H9 (cell line): ENCODE measurements around the gene GJA8. TPM values are rescaled to one million over a fixed set of nuclear protein-coding genes. Genes with fewer than 3 reads are reported as not detected.

Experiments
- DNase-seq: peaks from one replicate; pipeline ENCODE4 v3.0.0-alpha.2; 2017
- H2AFZ ChIP-seq: one replicate; pipeline ENCODE4 v1.6.1; 2013; ENCODE audit warnings: mild to moderate bottlenecking, low read length, control low read depth, moderate library complexity
- H2AK5ac ChIP-seq: 2 replicates; pipeline ENCODE4 v1.6.1; 2013; ENCODE audit warnings: low read length, control low read depth, mixed read lengths; ENCODE audit not compliant: insufficient read length
- H2BK120ac ChIP-seq: one replicate; pipeline ENCODE4 v1.6.1; 2013; ENCODE audit warnings: low read depth, mild to moderate bottlenecking, low read length, control low read depth, inconsistent platforms; ENCODE audit not compliant: poor library complexity, severe bottlenecking
- H2BK12ac ChIP-seq: 2 replicates; pipeline ENCODE4 v1.6.1; 2013; ENCODE audit warnings: low read length, control low read depth, mixed read lengths, low read depth; ENCODE audit not compliant: insufficient read length
- H2BK15ac ChIP-seq: 2 replicates; pipeline ENCODE4 v1.6.1; 2013; ENCODE audit warnings: low read depth, low read length, control low read depth
- H2BK20ac ChIP-seq: one replicate; pipeline ENCODE4 v1.6.1; 2013; ENCODE audit warnings: low read depth, mild to moderate bottlenecking, low read length, control low read depth, inconsistent platforms; ENCODE audit not compliant: poor library complexity, severe bottlenecking
- H2BK5ac ChIP-seq: 2 replicates; pipeline ENCODE4 v1.6.1; 2013; ENCODE audit warnings: low read length, control low read depth, mixed read lengths; ENCODE audit not compliant: insufficient read length
- H3K14ac ChIP-seq: 2 replicates; pipeline ENCODE4 v1.6.1; 2013; ENCODE audit warnings: low read length, control low read depth; ENCODE audit not compliant: insufficient read depth
- H3K18ac ChIP-seq: 2 replicates; pipeline ENCODE4 v1.6.1; 2013; ENCODE audit warnings: low read depth, mild to moderate bottlenecking, mixed read lengths, low read length, control low read depth; ENCODE audit not compliant: insufficient read length
- H3K23ac ChIP-seq: 2 replicates; pipeline ENCODE4 v1.6.1; 2013; ENCODE audit warnings: low read length, control low read depth, mixed read lengths, low read depth; ENCODE audit not compliant: insufficient read length
- H3K23me2 ChIP-seq: 2 replicates; pipeline ENCODE4 v1.6.1; 2013; ENCODE audit warnings: low read depth, mild to moderate bottlenecking, mixed read lengths, low read length, control low read depth; ENCODE audit not compliant: insufficient read length, poor library complexity, severe bottlenecking
- H3K27ac ChIP-seq: 2 replicates; pipeline ENCODE4 v1.5.1; 2013; ENCODE audit warnings: low read length, control low read depth, mixed read lengths, low read depth; ENCODE audit not compliant: insufficient read length
- H3K27me3 ChIP-seq: 2 replicates; pipeline ENCODE4 v1.6.1; 2013; ENCODE audit warnings: low read length, control low read depth, inconsistent platforms; ENCODE audit not compliant: insufficient read depth
- H3K4ac ChIP-seq: 2 replicates; pipeline ENCODE4 v1.6.1; 2013; ENCODE audit warnings: low read depth, mild to moderate bottlenecking, control low read depth, inconsistent platforms, low read length, moderate library complexity
- H3K4me1 ChIP-seq: 2 replicates; pipeline ENCODE4 v1.6.1; 2013; ENCODE audit warnings: low read length, control low read depth, inconsistent platforms; ENCODE audit not compliant: insufficient read depth
- H3K4me2 ChIP-seq: 2 replicates; pipeline ENCODE4 v1.6.1; 2013; ENCODE audit warnings: low read length, control low read depth, mixed read lengths; ENCODE audit not compliant: insufficient read length, insufficient read depth
- H3K56ac ChIP-seq: 2 replicates; pipeline ENCODE4 v1.6.1; 2013; ENCODE audit warnings: low read depth, mild to moderate bottlenecking, mixed read lengths, low read length, control low read depth; ENCODE audit not compliant: insufficient read length
- H3K79me1 ChIP-seq: 2 replicates; pipeline ENCODE4 v1.6.1; 2013; ENCODE audit warnings: low read depth, mild to moderate bottlenecking, moderate library complexity, low read length, control low read depth, inconsistent platforms; ENCODE audit not compliant: insufficient read depth, poor library complexity, severe bottlenecking
- H3K79me2 ChIP-seq: 2 replicates; pipeline ENCODE4 v1.6.1; 2013; ENCODE audit warnings: low read length, control low read depth, inconsistent platforms; ENCODE audit not compliant: insufficient read depth
- H3K9ac ChIP-seq: 2 replicates; pipeline ENCODE4 v1.6.1; 2013; ENCODE audit warnings: low read length, control low read depth, mixed read lengths; ENCODE audit not compliant: insufficient read length; ENCODE audit errors: extremely low read depth
- H3K9me3 ChIP-seq: one replicate; pipeline ENCODE4 v1.6.1; 2013; ENCODE audit warnings: low read depth, low read length, inconsistent platforms; ENCODE audit not compliant: control insufficient read depth
- H3T11ph ChIP-seq: one replicate; pipeline ENCODE4 v1.6.1; 2013; ENCODE audit warnings: mild to moderate bottlenecking, low read length, control low read depth, inconsistent platforms
- H4K20me1 ChIP-seq: one replicate; pipeline ENCODE4 v1.6.1; 2013; ENCODE audit not compliant: control insufficient read depth, insufficient read length, insufficient read depth
- H4K5ac ChIP-seq: 2 replicates; pipeline ENCODE4 v1.6.1; 2013; ENCODE audit warnings: low read depth, mild to moderate bottlenecking, mixed read lengths, low read length, control low read depth; ENCODE audit not compliant: insufficient read length
- H4K8ac ChIP-seq: replicated peaks from 2 replicates; pipeline ENCODE4 v1.6.1; 2013; ENCODE audit warnings: low read length, control low read depth, mixed read lengths, low read depth; ENCODE audit not compliant: insufficient read length
- H4K91ac ChIP-seq: 2 replicates; pipeline ENCODE4 v1.6.1; 2013; ENCODE audit warnings: low read depth, mild to moderate bottlenecking, moderate library complexity, mixed read lengths, low read length, control low read depth; ENCODE audit not compliant: insufficient read length
- H3K27ac Mint-ChIP-seq, 3 experiments: 2 replicates in 2 of 3; 3 replicates in 1 of 3; pipeline ENCODE4 v1.8.0; 2020 to 2021; ENCODE audit warnings: mixed read lengths in 3 of 3, mild to moderate bottlenecking in 1 of 3, moderate library complexity in 1 of 3
- H3K27me3 Mint-ChIP-seq: 2 replicates; pipeline ENCODE4 v1.8.0; 2021; ENCODE audit warnings: low read depth, mild to moderate bottlenecking, moderate library complexity, mixed read lengths
- H3K36me3 Mint-ChIP-seq, 3 experiments: 2 replicates in 2 of 3; 3 replicates in 1 of 3; pipeline ENCODE4 v1.8.0; 2020 to 2021; ENCODE audit warnings: low read depth in 3 of 3, mixed read lengths in 3 of 3; ENCODE audit not compliant: insufficient read depth in 1 of 3
- H3K4me1 Mint-ChIP-seq, 2 experiments: 2 replicates each; pipeline ENCODE4 v1.8.0; 2020; ENCODE audit warnings: mixed read lengths in 2 of 2
- H3K4me3 Mint-ChIP-seq, 2 experiments: 2 replicates in 1 of 2; 3 replicates in 1 of 2; pipeline ENCODE4 v1.8.0; 2020 to 2021; ENCODE audit warnings: mild to moderate bottlenecking in 2 of 2, mixed read lengths in 2 of 2, moderate library complexity in 1 of 2
- H3K9me3 Mint-ChIP-seq, 2 experiments: 2 replicates in 1 of 2; 3 replicates in 1 of 2; pipeline ENCODE4 v1.8.0; 2020; ENCODE audit warnings: mild to moderate bottlenecking in 2 of 2, mixed read lengths in 2 of 2, moderate library complexity in 1 of 2
- WGBS: extraction: QIAGEN DNeasy Blood & Tissue Kit; methylation state at CpG from one replicate; pipeline ENCODE4 v1.1.7; 2013; ENCODE audit warnings: missing lambda C conversion rate, low lambda C conversion rate, mixed read lengths; ENCODE audit not compliant: insufficient read length; ENCODE audit errors: extremely low coverage; 5-methylcytosine and 5-hydroxymethylcytosine counted together
- total RNA-seq: library from RNA; stranded (reverse); gene quantifications from 2 replicates; pipeline ENCODE4 v1.2.1, GENCODE V29; 2021
- TF ChIP-seq, protein P1 (sequence below): fragments of 200-600 bp; sonication (generic); conservative IDR thresholded peaks from 3 replicates; pipeline ENCODE4 v1.8.0; 2021; ENCODE audit warnings: antibody characterized with exemption, mild to moderate bottlenecking

Gene GJA8
- total RNA-seq, 1 experiment from 2014 or later = not detected

- Mint-ChIP-seq H3K36me3 (no peaks in the 10 kb centered on the region), H3K27me3 (no peaks in the 10 kb centered on the region), H3K4me1 (peaks cover 4 to 5% of the 10 kb centered on the region in 2 experiments), H3K4me3 (no peak overlapping the region), H3K27ac (no peak overlapping the region; a peak in 1 of 7 replicates), H3K9me3 (no peaks in the 10 kb centered on the region)
- Histone ChIP-seq H4K5ac (no peak overlapping the region), H2BK120ac (no peak overlapping the region), H3K14ac (no peak overlapping the region), H4K91ac (no peak overlapping the region), H3K18ac (no peak overlapping the region), H3K4ac (no peak overlapping the region), H3K56ac (no peak overlapping the region), H3K23me2 (no peaks in the 10 kb centered on the region), H2BK5ac (no peak overlapping the region), H2BK15ac (no peak overlapping the region), H3K27me3 (no peaks in the 10 kb centered on the region), H3K79me2 (no peaks in the 10 kb centered on the region), H3K9ac (no peak overlapping the region), H2BK12ac (no peak overlapping the region), H2BK20ac (no peak overlapping the region), H2AFZ (no peak overlapping the region), H3T11ph (no peak overlapping the region), H3K79me1 (no peaks in the 10 kb centered on the region), H4K20me1 (no peaks in the 10 kb centered on the region), H3K9me3 (no peaks in the 10 kb centered on the region), H3K4me1 (no peaks in the 10 kb centered on the region), H3K27ac (no peak overlapping the region), H4K8ac (no peak overlapping the region), H3K4me2 (no peak overlapping the region), H3K23ac (no peak overlapping the region), H2AK5ac (no peak overlapping the region)
- TF ChIP-seq, protein P1, sequence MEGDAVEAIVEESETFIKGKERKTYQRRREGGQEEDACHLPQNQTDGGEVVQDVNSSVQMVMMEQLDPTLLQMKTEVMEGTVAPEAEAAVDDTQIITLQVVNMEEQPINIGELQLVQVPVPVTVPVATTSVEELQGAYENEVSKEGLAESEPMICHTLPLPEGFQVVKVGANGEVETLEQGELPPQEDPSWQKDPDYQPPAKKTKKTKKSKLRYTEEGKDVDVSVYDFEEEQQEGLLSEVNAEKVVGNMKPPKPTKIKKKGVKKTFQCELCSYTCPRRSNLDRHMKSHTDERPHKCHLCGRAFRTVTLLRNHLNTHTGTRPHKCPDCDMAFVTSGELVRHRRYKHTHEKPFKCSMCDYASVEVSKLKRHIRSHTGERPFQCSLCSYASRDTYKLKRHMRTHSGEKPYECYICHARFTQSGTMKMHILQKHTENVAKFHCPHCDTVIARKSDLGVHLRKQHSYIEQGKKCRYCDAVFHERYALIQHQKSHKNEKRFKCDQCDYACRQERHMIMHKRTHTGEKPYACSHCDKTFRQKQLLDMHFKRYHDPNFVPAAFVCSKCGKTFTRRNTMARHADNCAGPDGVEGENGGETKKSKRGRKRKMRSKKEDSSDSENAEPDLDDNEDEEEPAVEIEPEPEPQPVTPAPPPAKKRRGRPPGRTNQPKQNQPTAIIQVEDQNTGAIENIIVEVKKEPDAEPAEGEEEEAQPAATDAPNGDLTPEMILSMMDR = no peak
- no peak for DNase-seq
- WGBS = no CpG with 5 or more reads among the region's 8 CpGs
These were observed 5.4 kb upstream of the GJA8 start for GRCh38 chr1:147897029-147897752.
